H9 (cell line): ENCODE measurements around the gene MED22. TPM values are rescaled to one million over a fixed set of nuclear protein-coding genes. Genes with fewer than 3 reads are reported as not detected.

Experiments
- DNase-seq: peaks from one replicate; pipeline ENCODE4 v3.0.0-alpha.2; 2017
- H2AFZ ChIP-seq: one replicate; pipeline ENCODE4 v1.6.1; 2013; ENCODE audit warnings: mild to moderate bottlenecking, low read length, control low read depth, moderate library complexity
- H2AK5ac ChIP-seq: 2 replicates; pipeline ENCODE4 v1.6.1; 2013; ENCODE audit warnings: low read length, control low read depth, mixed read lengths; ENCODE audit not compliant: insufficient read length
- H2BK120ac ChIP-seq: one replicate; pipeline ENCODE4 v1.6.1; 2013; ENCODE audit warnings: low read depth, mild to moderate bottlenecking, low read length, control low read depth, inconsistent platforms; ENCODE audit not compliant: poor library complexity, severe bottlenecking
- H2BK12ac ChIP-seq: 2 replicates; pipeline ENCODE4 v1.6.1; 2013; ENCODE audit warnings: low read length, control low read depth, mixed read lengths, low read depth; ENCODE audit not compliant: insufficient read length
- H2BK15ac ChIP-seq: 2 replicates; pipeline ENCODE4 v1.6.1; 2013; ENCODE audit warnings: low read depth, low read length, control low read depth
- H2BK20ac ChIP-seq: one replicate; pipeline ENCODE4 v1.6.1; 2013; ENCODE audit warnings: low read depth, mild to moderate bottlenecking, low read length, control low read depth, inconsistent platforms; ENCODE audit not compliant: poor library complexity, severe bottlenecking
- H2BK5ac ChIP-seq: 2 replicates; pipeline ENCODE4 v1.6.1; 2013; ENCODE audit warnings: low read length, control low read depth, mixed read lengths; ENCODE audit not compliant: insufficient read length
- H3K14ac ChIP-seq: 2 replicates; pipeline ENCODE4 v1.6.1; 2013; ENCODE audit warnings: low read length, control low read depth; ENCODE audit not compliant: insufficient read depth
- H3K18ac ChIP-seq: 2 replicates; pipeline ENCODE4 v1.6.1; 2013; ENCODE audit warnings: low read depth, mild to moderate bottlenecking, mixed read lengths, low read length, control low read depth; ENCODE audit not compliant: insufficient read length
- H3K23ac ChIP-seq: 2 replicates; pipeline ENCODE4 v1.6.1; 2013; ENCODE audit warnings: low read length, control low read depth, mixed read lengths, low read depth; ENCODE audit not compliant: insufficient read length
- H3K23me2 ChIP-seq: 2 replicates; pipeline ENCODE4 v1.6.1; 2013; ENCODE audit warnings: low read depth, mild to moderate bottlenecking, mixed read lengths, low read length, control low read depth; ENCODE audit not compliant: insufficient read length, poor library complexity, severe bottlenecking
- H3K27ac ChIP-seq: 2 replicates; pipeline ENCODE4 v1.5.1; 2013; ENCODE audit warnings: low read length, control low read depth, mixed read lengths, low read depth; ENCODE audit not compliant: insufficient read length
- H3K27me3 ChIP-seq: 2 replicates; pipeline ENCODE4 v1.6.1; 2013; ENCODE audit warnings: low read length, control low read depth, inconsistent platforms; ENCODE audit not compliant: insufficient read depth
- H3K4ac ChIP-seq: 2 replicates; pipeline ENCODE4 v1.6.1; 2013; ENCODE audit warnings: low read depth, mild to moderate bottlenecking, control low read depth, inconsistent platforms, low read length, moderate library complexity
- H3K4me1 ChIP-seq: 2 replicates; pipeline ENCODE4 v1.6.1; 2013; ENCODE audit warnings: low read length, control low read depth, inconsistent platforms; ENCODE audit not compliant: insufficient read depth
- H3K4me2 ChIP-seq: 2 replicates; pipeline ENCODE4 v1.6.1; 2013; ENCODE audit warnings: low read length, control low read depth, mixed read lengths; ENCODE audit not compliant: insufficient read length, insufficient read depth
- H3K56ac ChIP-seq: 2 replicates; pipeline ENCODE4 v1.6.1; 2013; ENCODE audit warnings: low read depth, mild to moderate bottlenecking, mixed read lengths, low read length, control low read depth; ENCODE audit not compliant: insufficient read length
- H3K79me1 ChIP-seq: 2 replicates; pipeline ENCODE4 v1.6.1; 2013; ENCODE audit warnings: low read depth, mild to moderate bottlenecking, moderate library complexity, low read length, control low read depth, inconsistent platforms; ENCODE audit not compliant: insufficient read depth, poor library complexity, severe bottlenecking
- H3K79me2 ChIP-seq: 2 replicates; pipeline ENCODE4 v1.6.1; 2013; ENCODE audit warnings: low read length, control low read depth, inconsistent platforms; ENCODE audit not compliant: insufficient read depth
- H3K9ac ChIP-seq: 2 replicates; pipeline ENCODE4 v1.6.1; 2013; ENCODE audit warnings: low read length, control low read depth, mixed read lengths; ENCODE audit not compliant: insufficient read length; ENCODE audit errors: extremely low read depth
- H3K9me3 ChIP-seq: one replicate; pipeline ENCODE4 v1.6.1; 2013; ENCODE audit warnings: low read depth, low read length, inconsistent platforms; ENCODE audit not compliant: control insufficient read depth
- H3T11ph ChIP-seq: one replicate; pipeline ENCODE4 v1.6.1; 2013; ENCODE audit warnings: mild to moderate bottlenecking, low read length, control low read depth, inconsistent platforms
- H4K20me1 ChIP-seq: one replicate; pipeline ENCODE4 v1.6.1; 2013; ENCODE audit not compliant: control insufficient read depth, insufficient read length, insufficient read depth
- H4K5ac ChIP-seq: 2 replicates; pipeline ENCODE4 v1.6.1; 2013; ENCODE audit warnings: low read depth, mild to moderate bottlenecking, mixed read lengths, low read length, control low read depth; ENCODE audit not compliant: insufficient read length
- H4K8ac ChIP-seq: replicated peaks from 2 replicates; pipeline ENCODE4 v1.6.1; 2013; ENCODE audit warnings: low read length, control low read depth, mixed read lengths, low read depth; ENCODE audit not compliant: insufficient read length
- H4K91ac ChIP-seq: 2 replicates; pipeline ENCODE4 v1.6.1; 2013; ENCODE audit warnings: low read depth, mild to moderate bottlenecking, moderate library complexity, mixed read lengths, low read length, control low read depth; ENCODE audit not compliant: insufficient read length
- H3K27ac Mint-ChIP-seq, 3 experiments: 2 replicates in 2 of 3; 3 replicates in 1 of 3; pipeline ENCODE4 v1.8.0; 2020 to 2021; ENCODE audit warnings: mixed read lengths in 3 of 3, mild to moderate bottlenecking in 1 of 3, moderate library complexity in 1 of 3
- H3K27me3 Mint-ChIP-seq: 2 replicates; pipeline ENCODE4 v1.8.0; 2021; ENCODE audit warnings: low read depth, mild to moderate bottlenecking, moderate library complexity, mixed read lengths
- H3K36me3 Mint-ChIP-seq, 3 experiments: 2 replicates in 2 of 3; 3 replicates in 1 of 3; pipeline ENCODE4 v1.8.0; 2020 to 2021; ENCODE audit warnings: low read depth in 3 of 3, mixed read lengths in 3 of 3; ENCODE audit not compliant: insufficient read depth in 1 of 3
- H3K4me1 Mint-ChIP-seq, 2 experiments: 2 replicates each; pipeline ENCODE4 v1.8.0; 2020; ENCODE audit warnings: mixed read lengths in 2 of 2
- H3K4me3 Mint-ChIP-seq, 2 experiments: 2 replicates in 1 of 2; 3 replicates in 1 of 2; pipeline ENCODE4 v1.8.0; 2020 to 2021; ENCODE audit warnings: mild to moderate bottlenecking in 2 of 2, mixed read lengths in 2 of 2, moderate library complexity in 1 of 2
- H3K9me3 Mint-ChIP-seq, 2 experiments: 2 replicates in 1 of 2; 3 replicates in 1 of 2; pipeline ENCODE4 v1.8.0; 2020; ENCODE audit warnings: mild to moderate bottlenecking in 2 of 2, mixed read lengths in 2 of 2, moderate library complexity in 1 of 2
- CTCF ChIP-seq: fragments of 200-600 bp; sonication (generic); conservative IDR thresholded peaks from 3 replicates; pipeline ENCODE4 v1.8.0; 2021; ENCODE audit warnings: antibody characterized with exemption, mild to moderate bottlenecking
- WGBS: extraction: QIAGEN DNeasy Blood & Tissue Kit; methylation state at CpG from one replicate; pipeline ENCODE4 v1.1.7; 2013; ENCODE audit warnings: missing lambda C conversion rate, low lambda C conversion rate, mixed read lengths; ENCODE audit not compliant: insufficient read length; ENCODE audit errors: extremely low coverage; 5-methylcytosine and 5-hydroxymethylcytosine counted together
- total RNA-seq: library from RNA; stranded (reverse); gene quantifications from 2 replicates; pipeline ENCODE4 v1.2.1, GENCODE V29; 2021

The MED22 gene
- total RNA-seq, 1 experiment from 2014 or later, result 60.1 TPM

DNA sequence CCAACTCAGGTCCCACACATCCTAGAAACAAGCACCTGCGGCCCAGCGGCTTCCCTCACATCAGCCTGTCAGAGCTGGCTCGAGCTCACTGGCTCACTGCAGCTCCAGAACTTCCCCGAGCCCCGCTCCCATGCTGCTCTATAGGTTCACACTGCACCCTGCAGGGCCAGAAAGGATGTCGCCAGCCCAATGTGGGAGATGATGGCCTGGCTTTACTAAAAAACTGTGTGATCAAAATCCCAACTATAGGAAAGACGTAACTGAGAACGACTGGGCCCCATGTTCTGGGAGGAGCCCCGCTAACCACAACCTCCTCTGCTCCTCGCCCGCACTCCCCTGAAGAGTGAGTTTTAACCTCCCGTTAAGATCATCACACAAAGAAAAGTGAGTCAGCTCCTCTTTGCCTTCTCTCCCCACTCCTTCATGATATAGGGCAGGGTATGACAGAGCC is 23.4 kb upstream of the MED22 start:
- H2BK20ac ChIP-seq, result no peak overlapping the region
- WGBS, result no CpG with 5 or more reads among the region's 12 CpGs
- H3K23me2 ChIP-seq, result peaks cover 6% of the 10 kb centered on the region
- H3K36me3 Mint-ChIP-seq, result peaks cover 22 to 67% (median 51%) of the 10 kb centered on the region in 3 experiments; a peak in 6 of 7 replicates
- no peaks in the 10 kb centered on the region for H4K20me1 ChIP-seq
- no peaks in the 10 kb centered on the region; a peak in 1 of 5 replicates for H3K9me3 Mint-ChIP-seq
- peak overlapping the region in 1 of 3 experiments; percentile 16; a peak in 1 of 7 replicates for H3K27ac Mint-ChIP-seq
- no peak overlapping the region for H2BK15ac ChIP-seq
- no peak overlapping the region for H3K4me3 Mint-ChIP-seq
- DNase-seq, result no peak
- no peak overlapping the region for H4K8ac ChIP-seq
- H3K9me3 ChIP-seq, result no peaks in the 10 kb centered on the region
- no peak overlapping the region for H2BK5ac ChIP-seq
- H3K23ac ChIP-seq, result no peak overlapping the region
- H3K27me3 Mint-ChIP-seq, result no peaks in the 10 kb centered on the region
- H3T11ph ChIP-seq, result no peak overlapping the region
- no peak overlapping the region for H3K27ac ChIP-seq
- no peak overlapping the region for H3K4ac ChIP-seq
- no peak overlapping the region for H2BK120ac ChIP-seq
- no peak overlapping the region for H3K9ac ChIP-seq
- no peak overlapping the region for H2BK12ac ChIP-seq
- no peak overlapping the region for H3K14ac ChIP-seq
- no peak for TF ChIP-seq CTCF
- H3K4me1 Mint-ChIP-seq, result peaks cover 11 to 13% of the 10 kb centered on the region in 2 experiments
- no peaks in the 10 kb centered on the region for H3K4me1 ChIP-seq
- peaks cover 34% of the 10 kb centered on the region for H3K79me1 ChIP-seq
- no peak overlapping the region for H3K4me2 ChIP-seq
- H3K18ac ChIP-seq, result no peak overlapping the region
- H4K91ac ChIP-seq, result no peak overlapping the region
- no peak overlapping the region for H3K56ac ChIP-seq
- peaks cover 62% of the 10 kb centered on the region; the same call in 1 of the 2 replicates for H3K79me2 ChIP-seq
- no peak overlapping the region for H2AK5ac ChIP-seq
- no peak overlapping the region for H4K5ac ChIP-seq
- no peak overlapping the region for H2AFZ ChIP-seq
- no peaks in the 10 kb centered on the region for H3K27me3 ChIP-seq
